ENCODE data around the gene ANKS3. TPM values are rescaled to one million over a fixed set of nuclear protein-coding genes. Genes with fewer than 3 reads are reported as not detected.

The ANKS3 gene
- total RNA-seq, 2 donors from 2014 or later = 10.1 to 23.2 TPM

DNA sequence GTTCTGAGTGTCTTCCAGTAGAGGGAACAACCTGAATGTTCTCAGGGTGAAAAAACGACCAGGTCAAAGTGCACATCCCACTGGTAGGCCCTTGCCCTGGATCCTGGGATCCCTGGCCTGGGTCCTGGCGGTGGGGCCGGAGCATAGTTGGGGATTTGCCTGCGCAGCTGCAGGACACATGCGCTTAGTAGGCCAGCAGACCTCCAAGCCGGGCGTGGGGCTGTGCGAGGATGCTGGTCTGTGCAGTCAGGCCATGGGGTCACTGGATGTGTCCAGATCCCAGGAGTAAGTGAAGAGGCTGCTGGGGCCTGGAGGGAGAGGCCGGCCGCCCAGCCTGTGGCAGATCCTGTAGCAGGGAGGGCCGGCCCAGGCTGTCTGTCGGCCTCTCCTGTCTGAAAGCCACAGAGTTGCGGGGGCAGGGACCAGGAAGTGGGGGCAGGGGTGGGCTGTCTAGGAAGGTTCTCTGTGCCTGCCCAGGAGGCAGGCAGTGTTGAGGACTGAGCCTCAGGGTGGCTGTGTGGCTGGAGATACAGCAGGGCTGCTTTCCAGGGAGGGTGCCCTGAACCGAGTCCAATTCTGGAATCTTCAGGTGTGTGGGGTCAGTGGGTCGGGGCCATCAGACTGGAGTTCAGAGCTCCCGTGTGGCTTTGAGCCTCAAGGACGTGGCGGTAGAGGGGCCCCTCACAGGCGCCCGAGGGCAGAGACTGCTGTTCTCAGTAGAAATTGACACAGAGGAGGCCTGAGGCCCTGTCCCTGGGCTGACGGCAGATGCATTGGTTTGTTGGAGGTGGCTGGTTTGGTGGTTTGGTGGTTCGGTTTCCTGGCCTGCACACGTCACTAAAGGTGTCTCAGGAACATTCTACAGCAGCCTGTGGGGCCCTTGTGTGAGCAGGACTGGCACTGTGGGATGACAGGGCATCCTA is 57.9 kb downstream of the ANKS3 start:
- Histone ChIP-seq H3K36me3 (no peaks in the 10 kb centered on the region), H3K27me3 (no peaks in the 10 kb centered on the region), H3K9me3 (no peaks in the 10 kb centered on the region), H3K4me3 (no peak overlapping the region), H3K9ac (ENCODE audit: low read depth in 2 of 2, low read length in 2 of 2) (no peak overlapping the region), H3K4me1 (peaks cover 6% of the 10 kb centered on the region), H3K27ac (no peak overlapping the region)
- intact Hi-C loops (cut with DNase I) = no loop called here
- DNase-seq = no peak
- TF ChIP-seq, protein P1, sequence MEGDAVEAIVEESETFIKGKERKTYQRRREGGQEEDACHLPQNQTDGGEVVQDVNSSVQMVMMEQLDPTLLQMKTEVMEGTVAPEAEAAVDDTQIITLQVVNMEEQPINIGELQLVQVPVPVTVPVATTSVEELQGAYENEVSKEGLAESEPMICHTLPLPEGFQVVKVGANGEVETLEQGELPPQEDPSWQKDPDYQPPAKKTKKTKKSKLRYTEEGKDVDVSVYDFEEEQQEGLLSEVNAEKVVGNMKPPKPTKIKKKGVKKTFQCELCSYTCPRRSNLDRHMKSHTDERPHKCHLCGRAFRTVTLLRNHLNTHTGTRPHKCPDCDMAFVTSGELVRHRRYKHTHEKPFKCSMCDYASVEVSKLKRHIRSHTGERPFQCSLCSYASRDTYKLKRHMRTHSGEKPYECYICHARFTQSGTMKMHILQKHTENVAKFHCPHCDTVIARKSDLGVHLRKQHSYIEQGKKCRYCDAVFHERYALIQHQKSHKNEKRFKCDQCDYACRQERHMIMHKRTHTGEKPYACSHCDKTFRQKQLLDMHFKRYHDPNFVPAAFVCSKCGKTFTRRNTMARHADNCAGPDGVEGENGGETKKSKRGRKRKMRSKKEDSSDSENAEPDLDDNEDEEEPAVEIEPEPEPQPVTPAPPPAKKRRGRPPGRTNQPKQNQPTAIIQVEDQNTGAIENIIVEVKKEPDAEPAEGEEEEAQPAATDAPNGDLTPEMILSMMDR (IDR thresholded peaks at IDR 0.05) = no peak

DNA sequence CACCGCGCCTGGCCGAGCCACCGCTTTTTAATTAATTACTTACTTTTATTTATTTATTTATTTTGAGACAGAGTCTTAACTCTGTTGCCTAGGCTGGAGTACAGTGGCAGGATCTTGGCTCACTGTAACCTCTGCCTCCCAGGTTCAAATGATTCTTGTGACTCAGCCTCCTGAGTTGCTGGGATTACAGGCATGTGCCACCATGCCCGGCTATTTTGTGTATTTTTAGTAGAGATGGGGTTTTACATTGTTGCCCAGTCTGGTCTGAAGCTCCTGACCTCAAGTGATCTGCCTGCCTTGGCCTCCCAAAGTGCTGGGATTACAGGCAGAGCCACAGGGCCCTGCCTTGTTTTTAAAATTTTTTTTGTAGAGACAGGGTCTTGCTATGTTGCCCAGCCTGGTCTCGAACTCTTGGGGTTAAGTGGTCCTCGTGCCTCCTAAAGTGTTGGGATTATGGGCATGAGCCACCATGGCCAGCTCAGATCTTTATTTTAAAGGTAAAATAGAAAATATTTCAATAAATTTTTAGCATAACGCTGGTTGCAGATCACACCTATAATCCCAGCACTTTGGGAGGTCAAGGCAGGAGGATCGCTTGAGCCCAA is 59.0 kb downstream of the ANKS3 start:
- Histone ChIP-seq H3K9ac (ENCODE audit: low read depth in 2 of 2, low read length in 2 of 2) (no peak overlapping the region), H3K27ac (no peak overlapping the region), H3K4me3 (no peak overlapping the region), H3K36me3 (no peaks in the 10 kb centered on the region), H3K27me3 (no peaks in the 10 kb centered on the region), H3K4me1 (peaks cover 6% of the 10 kb centered on the region), H3K9me3 (no peaks in the 10 kb centered on the region)
- intact Hi-C loops (cut with DNase I) = no loop called here
- DNase-seq = no peak
- TF ChIP-seq, protein P1 (IDR thresholded peaks at IDR 0.05) = no peak

DNA sequence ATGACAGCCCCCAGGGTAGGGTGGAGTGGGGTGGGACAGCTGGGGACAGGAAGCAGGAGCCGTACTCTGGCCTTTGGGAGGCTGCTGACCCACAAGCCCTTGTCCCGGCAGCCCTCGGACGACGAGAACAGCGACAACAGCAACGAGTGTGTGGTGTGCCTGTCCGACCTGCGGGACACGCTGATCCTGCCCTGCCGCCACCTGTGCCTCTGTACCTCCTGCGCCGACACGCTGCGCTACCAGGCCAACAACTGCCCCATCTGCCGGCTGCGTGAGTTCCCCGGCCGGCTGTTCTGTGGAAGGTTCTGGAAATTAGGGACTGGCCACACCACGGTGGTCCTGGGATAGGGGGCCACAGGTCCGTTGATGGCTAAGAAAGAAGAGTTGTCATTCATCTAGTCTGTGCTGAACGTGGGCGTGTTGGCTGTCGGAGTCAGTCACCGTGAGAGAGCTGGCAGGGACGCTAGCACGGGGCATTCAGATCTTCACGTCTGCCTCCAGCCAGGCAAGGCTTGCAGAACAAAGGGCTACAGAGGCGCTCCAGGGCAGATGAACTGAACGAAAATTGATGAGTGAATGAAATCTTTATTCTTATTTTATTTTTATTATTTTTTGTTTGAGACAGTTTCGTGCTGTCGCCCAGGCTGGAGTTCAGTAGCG is 60.6 kb downstream of the ANKS3 start:
- intact Hi-C loops (cut with DNase I) = no loop called here
- no peak for DNase-seq
- no peaks in the 10 kb centered on the region for H3K9me3 ChIP-seq
- TF ChIP-seq, protein P1 (IDR thresholded peaks at IDR 0.05) = no peak
- peaks cover under 1% of the 10 kb centered on the region for H3K4me1 ChIP-seq
- no peak overlapping the region for H3K27ac ChIP-seq
- H3K9ac ChIP-seq (ENCODE audit: low read depth in 2 of 2, low read length in 2 of 2) = no peak overlapping the region
- H3K27me3 ChIP-seq = no peaks in the 10 kb centered on the region
- H3K36me3 ChIP-seq = peaks cover 3% of the 10 kb centered on the region
- no peak overlapping the region for H3K4me3 ChIP-seq

DNA sequence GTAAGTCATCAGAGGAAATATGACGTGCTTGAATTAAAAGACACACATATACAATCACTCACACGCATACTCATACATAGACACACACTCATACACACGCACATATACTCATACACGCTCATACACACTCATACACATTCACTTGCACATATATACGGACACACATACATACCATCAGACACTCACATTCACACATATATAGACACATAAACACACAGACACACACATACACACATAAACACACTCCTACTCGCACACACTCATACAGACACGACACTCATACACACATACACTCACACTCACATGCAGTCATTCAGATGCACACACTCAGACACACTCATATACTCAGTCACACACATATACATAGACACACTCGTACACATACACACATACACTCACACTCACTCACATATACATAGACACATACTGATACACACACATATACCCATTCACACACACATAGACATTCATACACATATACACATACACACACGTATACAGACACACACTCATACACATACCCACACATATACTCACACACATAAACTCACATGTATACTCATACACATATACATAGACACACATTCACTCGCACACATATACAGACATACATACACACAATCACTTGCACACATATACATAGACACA is 65.6 kb downstream of the ANKS3 start:
- Histone ChIP-seq H3K27ac (no peak overlapping the region), H3K4me1 (peaks cover 21% of the 10 kb centered on the region), H3K27me3 (no peaks in the 10 kb centered on the region), H3K36me3 (peaks cover 16% of the 10 kb centered on the region), H3K9me3 (no peaks in the 10 kb centered on the region), H3K9ac (ENCODE audit: low read depth in 2 of 2, low read length in 2 of 2) (no peak overlapping the region), H3K4me3 (no peak overlapping the region)
- no peak for DNase-seq
- intact Hi-C loops (cut with DNase I) = no loop called here
- TF ChIP-seq, protein P1 (IDR thresholded peaks at IDR 0.05) = no peak

Measured in colonic mucosa (tissue), 4 donors.